ENCODE measurements around the gene SLC24A1.

SLC24A1 gene

DNA sequence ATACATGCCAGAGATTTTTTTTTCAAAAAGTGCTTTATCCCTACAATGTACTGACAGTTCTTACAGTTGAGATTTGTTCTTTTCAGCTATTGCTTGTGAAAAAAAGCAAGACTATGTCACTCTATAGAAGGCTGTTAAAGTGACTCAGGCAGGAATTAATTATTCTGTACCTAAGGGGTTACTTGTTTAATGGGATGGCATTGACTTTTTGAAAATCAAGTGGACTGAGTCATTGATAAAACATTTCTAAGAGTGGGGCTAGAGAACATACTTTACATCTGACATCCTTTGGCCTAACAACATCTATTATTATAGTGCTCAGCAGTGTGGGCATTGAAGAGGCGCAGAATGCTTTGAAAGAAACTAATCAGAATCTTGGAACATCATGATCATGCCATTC is 45.1 kb upstream of the SLC24A1 start (continued):
- TF ChIP-seq ZNF350 (tag by site-specific recombination; IDR thresholded peaks at IDR 0.05) (no peak), ZNF133 (tag by site-specific recombination; IDR thresholded peaks at IDR 0.05) (no peak), ZNF629 (tag by site-specific recombination; IDR thresholded peaks at IDR 0.05) (peak; percentile 38; the same call in 1 of the 2 replicates), OSR2 (tag by site-specific recombination; IDR thresholded peaks at IDR 0.05) (no peak), MYNN (tag by site-specific recombination; IDR thresholded peaks at IDR 0.05; ENCODE audit: borderline replicate concordance) (no peak), ZNF157 (tag by site-specific recombination; IDR thresholded peaks at IDR 0.05) (no peak), ZNF221 (tag by site-specific recombination; IDR thresholded peaks at IDR 0.05; ENCODE audit: borderline replicate concordance) (no peak), ZNF239 (tag by site-specific recombination; IDR thresholded peaks at IDR 0.05) (no peak), ZNF707 (tag by site-specific recombination; IDR thresholded peaks at IDR 0.05) (no peak), ZEB2 (tag by site-specific recombination; IDR thresholded peaks at IDR 0.05) (peak; percentile 55; the same call in 1 of the 2 replicates), ZBTB1 (tag by site-specific recombination; IDR thresholded peaks at IDR 0.05) (no peak), OVOL3 (tag by site-specific recombination; IDR thresholded peaks at IDR 0.05) (no peak), YY1 (tag by site-specific recombination; IDR thresholded peaks at IDR 0.05) (no peak), SP7 (tag by site-specific recombination; IDR thresholded peaks at IDR 0.05) (peak; percentile 46; the same call in 1 of the 2 replicates), ZNF837 (tag by site-specific recombination; IDR thresholded peaks at IDR 0.05) (no peak), ZNF585B (tag by site-specific recombination; IDR thresholded peaks at IDR 0.05) (no peak), ZNF626 (tag by site-specific recombination; IDR thresholded peaks at IDR 0.05) (no peak), SETDB1 (IDR thresholded peaks at IDR 0.05; ENCODE audit: insufficient read length, low read length) (no peak), MEIS1 (CRISPR knock-in tag; IDR thresholded peaks at IDR 0.05; ENCODE audit: borderline replicate concordance) (no peak)
- TF ChIP-seq, protein P1, sequence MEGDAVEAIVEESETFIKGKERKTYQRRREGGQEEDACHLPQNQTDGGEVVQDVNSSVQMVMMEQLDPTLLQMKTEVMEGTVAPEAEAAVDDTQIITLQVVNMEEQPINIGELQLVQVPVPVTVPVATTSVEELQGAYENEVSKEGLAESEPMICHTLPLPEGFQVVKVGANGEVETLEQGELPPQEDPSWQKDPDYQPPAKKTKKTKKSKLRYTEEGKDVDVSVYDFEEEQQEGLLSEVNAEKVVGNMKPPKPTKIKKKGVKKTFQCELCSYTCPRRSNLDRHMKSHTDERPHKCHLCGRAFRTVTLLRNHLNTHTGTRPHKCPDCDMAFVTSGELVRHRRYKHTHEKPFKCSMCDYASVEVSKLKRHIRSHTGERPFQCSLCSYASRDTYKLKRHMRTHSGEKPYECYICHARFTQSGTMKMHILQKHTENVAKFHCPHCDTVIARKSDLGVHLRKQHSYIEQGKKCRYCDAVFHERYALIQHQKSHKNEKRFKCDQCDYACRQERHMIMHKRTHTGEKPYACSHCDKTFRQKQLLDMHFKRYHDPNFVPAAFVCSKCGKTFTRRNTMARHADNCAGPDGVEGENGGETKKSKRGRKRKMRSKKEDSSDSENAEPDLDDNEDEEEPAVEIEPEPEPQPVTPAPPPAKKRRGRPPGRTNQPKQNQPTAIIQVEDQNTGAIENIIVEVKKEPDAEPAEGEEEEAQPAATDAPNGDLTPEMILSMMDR (tag by site-specific recombination; IDR thresholded peaks at IDR 0.05): no peak
- TF ChIP-seq, protein P2, sequence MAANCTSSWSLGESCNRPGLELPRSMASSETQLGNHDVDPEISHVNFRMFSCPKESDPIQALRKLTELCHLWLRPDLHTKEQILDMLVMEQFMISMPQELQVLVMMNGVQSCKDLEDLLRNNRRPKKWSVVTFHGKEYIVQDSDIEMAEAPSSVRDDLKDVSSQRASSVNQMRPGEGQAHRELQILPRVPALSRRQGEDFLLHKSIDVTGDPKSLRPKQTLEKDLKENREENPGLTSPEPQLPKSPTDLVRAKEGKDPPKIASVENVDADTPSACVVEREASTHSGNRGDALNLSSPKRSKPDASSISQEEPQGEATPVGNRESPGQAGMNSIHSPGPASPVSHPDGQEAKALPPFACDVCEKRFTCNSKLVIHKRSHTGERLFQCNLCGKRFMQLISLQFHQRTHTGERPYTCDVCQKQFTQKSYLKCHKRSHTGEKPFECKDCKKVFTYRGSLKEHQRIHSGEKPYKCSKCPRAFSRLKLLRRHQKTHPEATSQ (tag by site-specific recombination; IDR thresholded peaks at IDR 0.05): no peak
- TF ChIP-seq, protein P3, sequence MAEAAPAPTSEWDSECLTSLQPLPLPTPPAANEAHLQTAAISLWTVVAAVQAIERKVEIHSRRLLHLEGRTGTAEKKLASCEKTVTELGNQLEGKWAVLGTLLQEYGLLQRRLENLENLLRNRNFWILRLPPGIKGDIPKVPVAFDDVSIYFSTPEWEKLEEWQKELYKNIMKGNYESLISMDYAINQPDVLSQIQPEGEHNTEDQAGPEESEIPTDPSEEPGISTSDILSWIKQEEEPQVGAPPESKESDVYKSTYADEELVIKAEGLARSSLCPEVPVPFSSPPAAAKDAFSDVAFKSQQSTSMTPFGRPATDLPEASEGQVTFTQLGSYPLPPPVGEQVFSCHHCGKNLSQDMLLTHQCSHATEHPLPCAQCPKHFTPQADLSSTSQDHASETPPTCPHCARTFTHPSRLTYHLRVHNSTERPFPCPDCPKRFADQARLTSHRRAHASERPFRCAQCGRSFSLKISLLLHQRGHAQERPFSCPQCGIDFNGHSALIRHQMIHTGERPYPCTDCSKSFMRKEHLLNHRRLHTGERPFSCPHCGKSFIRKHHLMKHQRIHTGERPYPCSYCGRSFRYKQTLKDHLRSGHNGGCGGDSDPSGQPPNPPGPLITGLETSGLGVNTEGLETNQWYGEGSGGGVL (tag by site-specific recombination; IDR thresholded peaks at IDR 0.05): no peak
- TF ChIP-seq, protein P4, sequence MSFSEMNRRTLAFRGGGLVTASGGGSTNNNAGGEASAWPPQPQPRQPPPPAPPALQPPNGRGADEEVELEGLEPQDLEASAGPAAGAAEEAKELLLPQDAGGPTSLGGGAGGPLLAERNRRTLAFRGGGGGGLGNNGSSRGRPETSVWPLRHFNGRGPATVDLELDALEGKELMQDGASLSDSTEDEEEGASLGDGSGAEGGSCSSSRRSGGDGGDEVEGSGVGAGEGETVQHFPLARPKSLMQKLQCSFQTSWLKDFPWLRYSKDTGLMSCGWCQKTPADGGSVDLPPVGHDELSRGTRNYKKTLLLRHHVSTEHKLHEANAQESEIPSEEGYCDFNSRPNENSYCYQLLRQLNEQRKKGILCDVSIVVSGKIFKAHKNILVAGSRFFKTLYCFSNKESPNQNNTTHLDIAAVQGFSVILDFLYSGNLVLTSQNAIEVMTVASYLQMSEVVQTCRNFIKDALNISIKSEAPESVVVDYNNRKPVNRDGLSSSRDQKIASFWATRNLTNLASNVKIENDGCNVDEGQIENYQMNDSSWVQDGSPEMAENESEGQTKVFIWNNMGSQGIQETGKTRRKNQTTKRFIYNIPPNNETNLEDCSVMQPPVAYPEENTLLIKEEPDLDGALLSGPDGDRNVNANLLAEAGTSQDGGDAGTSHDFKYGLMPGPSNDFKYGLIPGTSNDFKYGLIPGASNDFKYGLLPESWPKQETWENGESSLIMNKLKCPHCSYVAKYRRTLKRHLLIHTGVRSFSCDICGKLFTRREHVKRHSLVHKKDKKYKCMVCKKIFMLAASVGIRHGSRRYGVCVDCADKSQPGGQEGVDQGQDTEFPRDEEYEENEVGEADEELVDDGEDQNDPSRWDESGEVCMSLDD (tag by site-specific recombination; IDR thresholded peaks at IDR 0.05): no peak
- TF ChIP-seq, protein P5, sequence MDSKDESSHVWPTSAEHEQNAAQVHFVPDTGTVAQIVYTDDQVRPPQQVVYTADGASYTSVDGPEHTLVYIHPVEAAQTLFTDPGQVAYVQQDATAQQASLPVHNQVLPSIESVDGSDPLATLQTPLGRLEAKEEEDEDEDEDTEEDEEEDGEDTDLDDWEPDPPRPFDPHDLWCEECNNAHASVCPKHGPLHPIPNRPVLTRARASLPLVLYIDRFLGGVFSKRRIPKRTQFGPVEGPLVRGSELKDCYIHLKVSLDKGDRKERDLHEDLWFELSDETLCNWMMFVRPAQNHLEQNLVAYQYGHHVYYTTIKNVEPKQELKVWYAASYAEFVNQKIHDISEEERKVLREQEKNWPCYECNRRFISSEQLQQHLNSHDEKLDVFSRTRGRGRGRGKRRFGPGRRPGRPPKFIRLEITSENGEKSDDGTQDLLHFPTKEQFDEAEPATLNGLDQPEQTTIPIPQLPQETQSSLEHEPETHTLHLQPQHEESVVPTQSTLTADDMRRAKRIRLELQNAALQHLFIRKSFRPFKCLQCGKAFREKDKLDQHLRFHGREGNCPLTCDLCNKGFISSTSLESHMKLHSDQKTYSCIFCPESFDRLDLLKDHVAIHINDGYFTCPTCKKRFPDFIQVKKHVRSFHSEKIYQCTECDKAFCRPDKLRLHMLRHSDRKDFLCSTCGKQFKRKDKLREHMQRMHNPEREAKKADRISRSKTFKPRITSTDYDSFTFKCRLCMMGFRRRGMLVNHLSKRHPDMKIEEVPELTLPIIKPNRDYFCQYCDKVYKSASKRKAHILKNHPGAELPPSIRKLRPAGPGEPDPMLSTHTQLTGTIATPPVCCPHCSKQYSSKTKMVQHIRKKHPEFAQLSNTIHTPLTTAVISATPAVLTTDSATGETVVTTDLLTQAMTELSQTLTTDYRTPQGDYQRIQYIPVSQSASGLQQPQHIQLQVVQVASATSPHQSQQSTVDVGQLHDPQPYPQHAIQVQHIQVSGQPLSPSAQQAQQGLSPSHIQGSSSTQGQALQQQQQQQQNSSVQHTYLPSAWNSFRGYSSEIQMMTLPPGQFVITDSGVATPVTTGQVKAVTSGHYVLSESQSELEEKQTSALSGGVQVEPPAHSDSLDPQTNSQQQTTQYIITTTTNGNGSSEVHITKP (tag by site-specific recombination; IDR thresholded peaks at IDR 0.05): no peak
- TF ChIP-seq, protein P6, sequence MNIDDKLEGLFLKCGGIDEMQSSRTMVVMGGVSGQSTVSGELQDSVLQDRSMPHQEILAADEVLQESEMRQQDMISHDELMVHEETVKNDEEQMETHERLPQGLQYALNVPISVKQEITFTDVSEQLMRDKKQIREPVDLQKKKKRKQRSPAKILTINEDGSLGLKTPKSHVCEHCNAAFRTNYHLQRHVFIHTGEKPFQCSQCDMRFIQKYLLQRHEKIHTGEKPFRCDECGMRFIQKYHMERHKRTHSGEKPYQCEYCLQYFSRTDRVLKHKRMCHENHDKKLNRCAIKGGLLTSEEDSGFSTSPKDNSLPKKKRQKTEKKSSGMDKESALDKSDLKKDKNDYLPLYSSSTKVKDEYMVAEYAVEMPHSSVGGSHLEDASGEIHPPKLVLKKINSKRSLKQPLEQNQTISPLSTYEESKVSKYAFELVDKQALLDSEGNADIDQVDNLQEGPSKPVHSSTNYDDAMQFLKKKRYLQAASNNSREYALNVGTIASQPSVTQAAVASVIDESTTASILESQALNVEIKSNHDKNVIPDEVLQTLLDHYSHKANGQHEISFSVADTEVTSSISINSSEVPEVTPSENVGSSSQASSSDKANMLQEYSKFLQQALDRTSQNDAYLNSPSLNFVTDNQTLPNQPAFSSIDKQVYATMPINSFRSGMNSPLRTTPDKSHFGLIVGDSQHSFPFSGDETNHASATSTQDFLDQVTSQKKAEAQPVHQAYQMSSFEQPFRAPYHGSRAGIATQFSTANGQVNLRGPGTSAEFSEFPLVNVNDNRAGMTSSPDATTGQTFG (tag by site-specific recombination; IDR thresholded peaks at IDR 0.05; ENCODE audit: borderline replicate concordance): no peak
- TF ChIP-seq, protein P7, sequence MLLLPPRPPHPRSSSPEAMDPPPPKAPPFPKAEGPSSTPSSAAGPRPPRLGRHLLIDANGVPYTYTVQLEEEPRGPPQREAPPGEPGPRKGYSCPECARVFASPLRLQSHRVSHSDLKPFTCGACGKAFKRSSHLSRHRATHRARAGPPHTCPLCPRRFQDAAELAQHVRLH (tag by site-specific recombination; IDR thresholded peaks at IDR 0.05): no peak
